ENCODE measurements around the gene MAP3K9.

The MAP3K9 gene

GRCh38 chr14:70698288-70698687, 111.0 kb downstream of the MAP3K9 start:
- DNase-seq (ENCODE audit: low read depth): peak; percentile 66

- no peak for DNase-seq (ENCODE audit: low read depth)
Observed at GRCh38 chr14:70697701-70698100, 111.6 kb downstream of the MAP3K9 start.

GRCh38 chr14:70696026-70696425, 113.3 kb downstream of the MAP3K9 start:
- DNase-seq (ENCODE audit: low read depth): no peak

DNA sequence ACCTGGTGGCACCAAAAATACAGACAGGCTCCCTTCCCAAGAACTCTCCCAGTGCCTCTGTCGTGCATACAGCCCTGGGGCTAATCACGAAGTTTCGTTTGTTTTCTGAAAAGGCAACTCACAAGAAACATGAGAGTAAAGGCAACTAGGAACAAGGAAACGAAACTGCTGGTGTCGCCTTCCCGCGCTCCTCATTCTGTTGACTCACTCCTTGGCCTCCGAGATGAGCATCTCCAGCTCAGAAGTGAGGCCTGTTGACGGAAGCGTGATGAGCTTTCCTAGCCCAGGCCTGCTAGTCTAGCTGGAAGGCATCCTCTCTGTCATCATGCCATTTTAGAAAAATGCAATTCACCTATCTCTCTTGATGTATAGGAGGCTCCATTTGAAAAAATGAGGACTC, 117.1 kb downstream of the MAP3K9 start:
- DNase-seq (ENCODE audit: low read depth): no peak

- no peak for DNase-seq (ENCODE audit: low read depth)
Observed at GRCh38 chr14:70685474-70686197, 123.7 kb downstream of the MAP3K9 start.

DNA sequence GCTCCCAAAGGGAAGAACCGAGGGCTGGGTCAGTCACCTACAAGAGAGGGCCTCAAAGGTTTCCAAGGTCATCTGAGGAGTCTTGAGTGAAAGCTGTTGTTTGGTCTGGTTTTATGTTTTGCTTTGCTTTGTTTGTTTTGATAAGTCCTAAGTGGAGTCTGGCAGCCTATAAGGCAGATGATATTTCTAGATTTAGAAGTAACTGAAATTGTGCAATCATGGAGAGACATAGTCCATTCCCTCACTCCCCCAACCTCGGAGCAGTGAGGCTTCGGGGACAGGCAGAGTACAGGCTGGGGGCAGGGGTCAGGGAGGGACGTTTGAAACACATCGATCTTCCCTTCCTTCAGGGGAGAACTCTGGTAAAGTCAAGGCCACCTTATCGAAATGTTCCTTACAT, 125.3 kb downstream of the MAP3K9 start:
- DNase-seq (ENCODE audit: low read depth): no peak

DNA sequence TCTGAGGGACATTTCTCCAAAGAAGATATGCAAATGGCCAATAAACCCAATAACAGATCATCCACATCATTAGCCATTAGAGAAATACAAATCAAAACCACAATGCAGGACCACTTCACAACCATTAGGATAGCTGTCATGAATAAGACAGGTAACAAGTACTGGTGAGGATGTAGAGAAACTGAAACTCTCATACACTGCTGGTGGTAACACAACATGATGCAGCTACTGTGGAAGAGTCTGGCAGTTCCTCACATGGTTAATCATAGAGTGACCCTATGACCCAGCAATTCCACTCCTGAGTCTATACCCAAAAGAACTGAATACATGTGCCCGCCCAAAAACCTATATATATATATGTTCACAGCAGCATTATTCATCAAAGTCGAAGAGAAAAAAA, 128.6 kb downstream of the MAP3K9 start:
- DNase-seq (ENCODE audit: low read depth): no peak

GRCh38 chr14:70677341-70677740, 132.0 kb downstream of the MAP3K9 start:
- DNase-seq (ENCODE audit: low read depth): no peak

All from EH (cell line).